Psoas muscle (tissue), 8 donors: Measurements from ENCODE around the gene DEDD2. TPM values are rescaled to one million over a fixed set of nuclear protein-coding genes. Genes with fewer than 3 reads are reported as not detected.
A peak's percentile ranks its signal among the peaks of the same experiment; 100 is the strongest.

ENCODE experiments used
- ATAC-seq, 4 donors: fragments of 200-7000 bp; cut with Tn5 transposase; one replicate each; pipeline ENCODE4 v1.9.1; 2020; ENCODE audit warnings: moderate library complexity in 3 of 4, mild to moderate bottlenecking in 2 of 4
- DNase-seq, 2 donors: peaks; one replicate each; pipeline ENCODE4 v3.0.0-alpha.2; 2020
- H3K27ac ChIP-seq: fragments of 200-600 bp; one replicate; pipeline ENCODE4 v1.8.0; 2022
- H3K27me3 ChIP-seq, 3 donors: fragments of 200-600 bp in 1 of 3; one replicate each; pipeline versions ENCODE4 v1.6.1 to v1.8.0; 2013 to 2022; ENCODE audit warnings: low read length in 2 of 3, mild to moderate bottlenecking in 2 of 3, moderate library complexity in 1 of 3; ENCODE audit not compliant: insufficient read depth in 3 of 3
- H3K36me3 ChIP-seq, 2 donors: fragments of 200-600 bp in 1 of 2; one replicate each; pipeline versions ENCODE4 v1.6.1 to v1.8.0; 2013 to 2022; ENCODE audit warnings: low read depth in 1 of 2, mild to moderate bottlenecking in 1 of 2, moderate library complexity in 1 of 2; ENCODE audit not compliant: insufficient read depth in 1 of 2
- H3K4me1 ChIP-seq: fragments of 200-600 bp; one replicate; pipeline ENCODE4 v1.8.0; 2022
- H3K4me3 ChIP-seq: fragments of 200-600 bp; one replicate; pipeline ENCODE4 v1.8.0; 2022; ENCODE audit warnings: mild to moderate bottlenecking
- H3K9me3 ChIP-seq: fragments of 200-600 bp; one replicate; pipeline ENCODE4 v1.8.0; 2022
- CTCF ChIP-seq: fragments of 200-600 bp; IDR thresholded peaks from one replicate; pipeline ENCODE4 v1.8.0; 2022; ENCODE audit warnings: antibody characterized with exemption
- WGBS, 3 donors: extraction: QIAGEN DNeasy Blood & Tissue Kit; methylation state at CpG; one replicate each; pipeline versions ENCODE4 v1.1.6 to v1.1.7; 2013; 5-methylcytosine and 5-hydroxymethylcytosine counted together
- intact Hi-C, 2 donors: fragments of 100-400 bp; cut with DNase I; formaldehyde crosslinking; loops; one replicate each; pipeline versions ENCODE4 v1.11.0 to v1.14.2; 2022
- polyA plus RNA-seq, 3 donors: library from polyadenylated mRNA; stranded (reverse); fragments of 200-250 nt; gene quantifications; one replicate each; pipeline ENCODE4 v1.2.3, GENCODE V29; 2013
- total RNA-seq, 4 donors: library from RNA; stranded (reverse); fragmentation: NEBNext Ultra II Directional in 2 of 4; extraction: Animal tissue kit (Norgen Biotek cat#: 25700) in 2 of 4; gene quantifications; one replicate each; pipeline versions ENCODE4 v1.2.1 to v1.2.4, GENCODE V29; 2021 to 2023
- donor health status: healthy with polysubstance abuse.
- donor health status: DM: no; HTN: no; CAD: no; lungs with moderate emphysema.
- donor health status: Bipolar disorder and iron deficiency.
- donor health status: healthy.
- donor health status: DM: yes; HTN: yes; CAD: no.
- donor health status: DM: no; HTN: no; CAD: no.
- donor health status: DM: no; HTN: no; CAD: no.
- donor health status: DM: yes; HTN: yes; CAD: no.

The DEDD2 gene
- total and polyA plus RNA-seq, 7 donors = 8.8 to 26.1 (median 12.1) TPM

- WGBS, 3 donors = 85 to 89% (median 85%) methylated on average over 6 of the region's 6 CpGs
- H3K9me3 ChIP-seq = no peaks in the 10 kb centered on the region
- H3K36me3 ChIP-seq = peaks cover 6 to 89% of the 10 kb centered on the region in 2 donors
- H3K4me1 ChIP-seq = no peaks in the 10 kb centered on the region
- no peaks in the 10 kb centered on the region for H3K27me3 ChIP-seq
- TF ChIP-seq CTCF = no peak
- H3K4me3 ChIP-seq = no peak overlapping the region
- DNase-seq (no peak), ATAC-seq (no peak)
- no peak overlapping the region for H3K27ac ChIP-seq
- intact Hi-C loops = no loop called here
Observed at GRCh38 chr19:42204664-42205063, 12.8 kb downstream of the DEDD2 start.

GRCh38 chr19:42203700-42204099 lies 13.8 kb downstream of the DEDD2 start:
- Histone ChIP-seq H3K4me1 (no peaks in the 10 kb centered on the region), H3K36me3 (peaks cover 0 to 89% of the 10 kb centered on the region in 2 donors), H3K27me3 (no peaks in the 10 kb centered on the region), H3K27ac (no peak overlapping the region), H3K9me3 (no peaks in the 10 kb centered on the region), H3K4me3 (no peak overlapping the region)
- no peak for DNase-seq
- WGBS, 3 donors = 82 to 100% (median 100%) methylated on average over 1 to 2 of the region's 2 CpGs
- ATAC-seq = no peak
- TF ChIP-seq CTCF = no peak
- intact Hi-C loops = no loop called here

- no peak overlapping the region for H3K4me3 ChIP-seq
- H3K36me3 ChIP-seq = peaks cover 0 to 89% of the 10 kb centered on the region in 2 donors
- no peak for TF ChIP-seq CTCF
- intact Hi-C loops = no loop called here
- no peaks in the 10 kb centered on the region for H3K27me3 ChIP-seq
- no peak for ATAC-seq
- no peak for DNase-seq
- H3K9me3 ChIP-seq = no peaks in the 10 kb centered on the region
- 79 to 84% (median 83%) methylated on average over 5 of the region's 5 CpGs for WGBS, 3 donors
- no peak overlapping the region for H3K27ac ChIP-seq
- no peaks in the 10 kb centered on the region for H3K4me1 ChIP-seq
Observed at GRCh38 chr19:42202290-42202880, 15.1 kb downstream of the DEDD2 start.

GRCh38 chr19:42201489-42202289 lies 15.8 kb downstream of the DEDD2 start:
- no peak for TF ChIP-seq CTCF
- WGBS, 3 donors = 71 to 79% (median 76%) methylated on average over 6 of the region's 6 CpGs
- peak in 3 of 4 donors; percentile 24 to 31 (median 28) for ATAC-seq
- Histone ChIP-seq H3K4me1 (no peaks in the 10 kb centered on the region), H3K27me3 (no peaks in the 10 kb centered on the region), H3K4me3 (no peak overlapping the region), H3K27ac (peak overlapping the region; percentile 16), H3K36me3 (peaks cover 0 to 87% of the 10 kb centered on the region in 2 donors), H3K9me3 (no peaks in the 10 kb centered on the region)
- no peak for DNase-seq
- intact Hi-C loops = no loop called here
